ENCODE measurements around the gene RCVRN. TPM values are rescaled to one million over a fixed set of nuclear protein-coding genes. Genes with fewer than 3 reads are reported as not detected.
A peak's percentile ranks its signal among the peaks of the same experiment; 100 is the strongest.

The RCVRN gene
- total RNA-seq, 4 donors from 2014 or later = not detected

GRCh38 chr17:9894231-9894630, 10.8 kb downstream of the RCVRN start:
- no peaks in the 10 kb centered on the region for H3K9me3 ChIP-seq
- H3K27me3 ChIP-seq = no peaks in the 10 kb centered on the region
- no peak overlapping the region for H3K27ac ChIP-seq
- DNase-seq = no peak
- intact Hi-C loops (cut with DNase I; ENCODE audit: low total_unique reads) (no loop called here), in situ Hi-C loops (cut with MboI; ENCODE audit: low pct_ligation_motif_present in 1 of 4, low pct_unique_long_range_greater_than_20kb in 1 of 4, low sequenced_read_pairs in 3 of 4) (loop anchor here in 1 of 4 donors (25.0 kb wide), 1 partner anchor 157 kb away; no protein-coding TSS in a partner anchor)
- no peak for TF ChIP-seq POLR2A (IDR thresholded peaks at IDR 0.05)
- TF ChIP-seq POLR2AphosphoS5 (IDR thresholded peaks at IDR 0.05) = no peak
- TF ChIP-seq, protein P1, sequence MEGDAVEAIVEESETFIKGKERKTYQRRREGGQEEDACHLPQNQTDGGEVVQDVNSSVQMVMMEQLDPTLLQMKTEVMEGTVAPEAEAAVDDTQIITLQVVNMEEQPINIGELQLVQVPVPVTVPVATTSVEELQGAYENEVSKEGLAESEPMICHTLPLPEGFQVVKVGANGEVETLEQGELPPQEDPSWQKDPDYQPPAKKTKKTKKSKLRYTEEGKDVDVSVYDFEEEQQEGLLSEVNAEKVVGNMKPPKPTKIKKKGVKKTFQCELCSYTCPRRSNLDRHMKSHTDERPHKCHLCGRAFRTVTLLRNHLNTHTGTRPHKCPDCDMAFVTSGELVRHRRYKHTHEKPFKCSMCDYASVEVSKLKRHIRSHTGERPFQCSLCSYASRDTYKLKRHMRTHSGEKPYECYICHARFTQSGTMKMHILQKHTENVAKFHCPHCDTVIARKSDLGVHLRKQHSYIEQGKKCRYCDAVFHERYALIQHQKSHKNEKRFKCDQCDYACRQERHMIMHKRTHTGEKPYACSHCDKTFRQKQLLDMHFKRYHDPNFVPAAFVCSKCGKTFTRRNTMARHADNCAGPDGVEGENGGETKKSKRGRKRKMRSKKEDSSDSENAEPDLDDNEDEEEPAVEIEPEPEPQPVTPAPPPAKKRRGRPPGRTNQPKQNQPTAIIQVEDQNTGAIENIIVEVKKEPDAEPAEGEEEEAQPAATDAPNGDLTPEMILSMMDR (IDR thresholded peaks at IDR 0.05) = no peak
- TF ChIP-seq EP300 (IDR thresholded peaks at IDR 0.05; ENCODE audit: low read depth) = no peak
- no peaks in the 10 kb centered on the region for H3K36me3 ChIP-seq
- H3K4me1 ChIP-seq = no peaks in the 10 kb centered on the region
- H3K4me3 ChIP-seq = no peak overlapping the region
- 81 to 98% methylated on average over 2 to 3 of the region's 3 CpGs for WGBS, 2 donors (ENCODE audit: low coverage in 1 of 2)

- Histone ChIP-seq H3K9me3 (no peaks in the 10 kb centered on the region), H3K36me3 (no peaks in the 10 kb centered on the region), H3K4me3 (no peak overlapping the region), H3K27me3 (no peaks in the 10 kb centered on the region), H3K27ac (no peak overlapping the region), H3K4me1 (no peaks in the 10 kb centered on the region)
- TF ChIP-seq POLR2A (IDR thresholded peaks at IDR 0.05) (no peak), EP300 (IDR thresholded peaks at IDR 0.05; ENCODE audit: low read depth) (no peak), POLR2AphosphoS5 (IDR thresholded peaks at IDR 0.05) (no peak)
- TF ChIP-seq, protein P1 (IDR thresholded peaks at IDR 0.05) = no peak
- no peak for DNase-seq
- in situ Hi-C loops (cut with MboI; ENCODE audit: low pct_ligation_motif_present in 1 of 4, low pct_unique_long_range_greater_than_20kb in 1 of 4, low sequenced_read_pairs in 3 of 4) = loop anchor here in 1 of 4 donors (25.0 kb wide), 1 partner anchor 156 kb away; no protein-coding TSS in a partner anchor
- WGBS, 2 donors (ENCODE audit: low coverage in 1 of 2) = 67 to 71% methylated on average over 2 to 3 of the region's 3 CpGs
- intact Hi-C loops (cut with DNase I; ENCODE audit: low total_unique reads) = no loop called here
These were observed 11.6 kb downstream of the RCVRN start for GRCh38 chr17:9893411-9894012.

- intact Hi-C loops (cut with DNase I; ENCODE audit: low total_unique reads) = no loop called here
- TF ChIP-seq EP300 (IDR thresholded peaks at IDR 0.05; ENCODE audit: low read depth) = no peak
- TF ChIP-seq, protein P1 (IDR thresholded peaks at IDR 0.05) = peak in 4 of 5 experiments; percentile 28 to 36 (median 31)
These were observed 14.9 kb downstream of the RCVRN start for GRCh38 chr17:9890124-9890523.

DNA sequence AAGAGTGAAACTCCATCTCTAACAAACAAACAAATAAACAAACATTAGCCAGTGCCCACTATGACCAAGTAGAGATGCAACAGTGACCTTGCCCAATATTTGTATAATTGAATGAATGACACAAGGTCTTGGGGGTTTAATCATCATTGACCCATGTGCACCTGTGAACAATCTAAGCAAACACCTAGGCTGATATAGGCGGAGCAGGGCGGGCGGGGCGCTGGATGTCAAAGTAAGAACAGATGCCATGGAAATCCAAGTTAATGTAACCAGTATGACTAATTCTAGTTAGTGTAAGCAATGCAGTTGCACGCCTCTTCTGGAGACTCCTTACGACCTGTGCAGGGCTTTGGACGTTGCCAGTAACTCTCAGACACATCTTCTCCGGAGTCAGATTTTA, 17.6 kb downstream of the RCVRN start:
- H3K27me3 ChIP-seq = no peaks in the 10 kb centered on the region
- no peak for DNase-seq
- peaks cover 15 to 16% of the 10 kb centered on the region in 2 donors for H3K9me3 ChIP-seq
- H3K4me3 ChIP-seq = no peak overlapping the region
- in situ Hi-C loops (cut with MboI; ENCODE audit: low pct_ligation_motif_present in 1 of 4, low pct_unique_long_range_greater_than_20kb in 1 of 4, low sequenced_read_pairs in 3 of 4) (loop anchor here in 1 of 4 donors (25.0 kb wide), 1 partner anchor 150 kb away; no protein-coding TSS in a partner anchor), intact Hi-C loops (cut with DNase I; ENCODE audit: low total_unique reads) (no loop called here)
- WGBS, 2 donors (ENCODE audit: low coverage in 1 of 2) = 64 to 88% methylated on average over 5 to 8 of the region's 8 CpGs
- TF ChIP-seq POLR2A (IDR thresholded peaks at IDR 0.05) = no peak
- TF ChIP-seq EP300 (IDR thresholded peaks at IDR 0.05; ENCODE audit: low read depth) = no peak
- TF ChIP-seq POLR2AphosphoS5 (IDR thresholded peaks at IDR 0.05) = no peak
- TF ChIP-seq, protein P1 (IDR thresholded peaks at IDR 0.05) = no peak
- H3K4me1 ChIP-seq = no peaks in the 10 kb centered on the region
- no peaks in the 10 kb centered on the region for H3K36me3 ChIP-seq
- no peak overlapping the region for H3K27ac ChIP-seq

More at GRCh38 chr17:9890124-9890523, 14.9 kb downstream of the RCVRN start:
- no peak overlapping the region for H3K27ac ChIP-seq
- in situ Hi-C loops (cut with MboI; ENCODE audit: low pct_ligation_motif_present in 1 of 4, low pct_unique_long_range_greater_than_20kb in 1 of 4, low sequenced_read_pairs in 3 of 4) = loop anchor here in 1 of 4 donors (25.0 kb wide), 1 partner anchor 153 kb away; no protein-coding TSS in a partner anchor
- H3K27me3 ChIP-seq = no peaks in the 10 kb centered on the region
- H3K9me3 ChIP-seq = no peaks in the 10 kb centered on the region
- DNase-seq = no peak
- WGBS, 2 donors (ENCODE audit: low coverage in 1 of 2) = 20 to 22% methylated on average over 1 to 2 of the region's 2 CpGs
- H3K4me3 ChIP-seq = no peak overlapping the region
- H3K4me1 ChIP-seq = no peaks in the 10 kb centered on the region
- H3K36me3 ChIP-seq = no peaks in the 10 kb centered on the region

Data from transverse colon (tissue), 4 donors.